ENCODE measurements around the gene TNS1. TPM values are rescaled to one million over a fixed set of nuclear protein-coding genes. Genes with fewer than 3 reads are reported as not detected.

Gene TNS1
- total RNA-seq, 1 donor from 2014 or later = 219 TPM

DNA sequence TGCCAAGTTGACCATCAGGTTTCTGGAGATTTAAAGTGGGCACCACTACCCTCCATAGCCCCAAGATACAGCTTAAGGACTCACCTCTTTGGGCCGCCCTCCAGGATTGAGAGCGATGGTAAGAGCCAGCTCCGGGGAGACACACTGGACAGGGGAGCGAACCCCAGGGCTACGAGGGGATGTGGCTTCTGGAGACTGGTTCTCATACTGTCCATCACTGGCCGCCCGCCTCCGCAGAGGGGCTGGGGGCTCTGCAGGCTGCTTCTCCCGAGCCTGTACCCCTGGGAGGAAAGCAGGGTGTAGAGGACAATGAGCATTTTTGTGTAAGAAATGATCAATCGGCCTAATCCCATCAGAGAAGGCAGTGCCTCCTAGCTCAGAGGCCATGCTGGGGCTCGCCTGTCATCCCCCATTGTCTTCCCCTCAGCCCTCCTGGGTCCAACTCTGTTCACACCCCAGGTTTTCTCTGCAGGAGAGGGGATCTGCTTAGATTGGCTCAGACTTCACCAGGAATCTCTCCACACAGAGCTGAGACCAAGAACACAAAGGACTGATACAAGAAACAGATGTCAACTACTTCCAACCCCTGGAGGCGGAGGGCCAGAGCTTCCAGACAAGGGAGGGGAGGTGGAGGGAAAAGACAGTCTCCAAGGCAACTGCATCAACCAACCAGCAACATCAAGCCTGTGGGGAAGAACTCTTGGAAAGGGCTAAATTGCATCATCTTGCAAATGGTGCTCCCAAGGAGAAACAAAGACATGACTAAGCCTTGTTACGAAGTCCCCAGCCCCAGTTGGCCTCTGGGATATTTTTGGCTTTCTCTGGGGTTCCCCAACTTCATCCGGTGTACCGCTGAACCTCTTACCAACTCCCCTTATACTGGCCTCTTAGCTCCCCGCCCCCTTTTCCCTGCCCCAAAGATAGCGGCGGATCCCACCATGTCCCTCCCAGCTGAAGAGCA is 166.6 kb downstream of the TNS1 start:
- Mint-ChIP-seq H3K36me3 (ENCODE audit: low read depth, unreplicated experiment) (peaks cover 53% of the 10 kb centered on the region), H3K9me3 (ENCODE audit: unreplicated experiment) (peaks cover 2% of the 10 kb centered on the region), H3K4me1 (ENCODE audit: low read depth, unreplicated experiment) (peaks cover 31% of the 10 kb centered on the region), H3K27ac (ENCODE audit: unreplicated experiment) (peak overlapping the region; percentile 99), H3K27me3 (ENCODE audit: low read depth, unreplicated experiment) (no peaks in the 10 kb centered on the region), H3K4me3 (ENCODE audit: unreplicated experiment) (no peak overlapping the region)
- Histone ChIP-seq H3K27ac (ENCODE audit: low read depth, low read length) (peak overlapping the region; percentile 67), H3K9me3 (ENCODE audit: insufficient read depth, low read depth, low read length) (no peaks in the 10 kb centered on the region), H3K79me2 (ENCODE audit: insufficient read depth, low read length) (peaks cover 53% of the 10 kb centered on the region), H3K36me3 (ENCODE audit: insufficient read depth, low read length) (peaks cover 33% of the 10 kb centered on the region), H2AFZ (ENCODE audit: low read depth, low read length) (no peak overlapping the region), H4K20me1 (ENCODE audit: insufficient read depth, low read length) (peaks cover 97% of the 10 kb centered on the region), H3K9ac (ENCODE audit: low read length) (peak overlapping the region; percentile 36), H3K27me3 (ENCODE audit: insufficient read depth, low read length) (no peaks in the 10 kb centered on the region), H3K4me3 (ENCODE audit: insufficient read depth, low read depth, low read length) (no peak overlapping the region), H3K4me1 (ENCODE audit: insufficient read depth, low read length) (peaks cover 22% of the 10 kb centered on the region), H3K4me2 (ENCODE audit: low read length) (peak overlapping the region; percentile 30)
- TF ChIP-seq EZH2 (IDR thresholded peaks at IDR 0.05; ENCODE audit: insufficient read depth, low read length) = no peak
- TF ChIP-seq, protein P1, sequence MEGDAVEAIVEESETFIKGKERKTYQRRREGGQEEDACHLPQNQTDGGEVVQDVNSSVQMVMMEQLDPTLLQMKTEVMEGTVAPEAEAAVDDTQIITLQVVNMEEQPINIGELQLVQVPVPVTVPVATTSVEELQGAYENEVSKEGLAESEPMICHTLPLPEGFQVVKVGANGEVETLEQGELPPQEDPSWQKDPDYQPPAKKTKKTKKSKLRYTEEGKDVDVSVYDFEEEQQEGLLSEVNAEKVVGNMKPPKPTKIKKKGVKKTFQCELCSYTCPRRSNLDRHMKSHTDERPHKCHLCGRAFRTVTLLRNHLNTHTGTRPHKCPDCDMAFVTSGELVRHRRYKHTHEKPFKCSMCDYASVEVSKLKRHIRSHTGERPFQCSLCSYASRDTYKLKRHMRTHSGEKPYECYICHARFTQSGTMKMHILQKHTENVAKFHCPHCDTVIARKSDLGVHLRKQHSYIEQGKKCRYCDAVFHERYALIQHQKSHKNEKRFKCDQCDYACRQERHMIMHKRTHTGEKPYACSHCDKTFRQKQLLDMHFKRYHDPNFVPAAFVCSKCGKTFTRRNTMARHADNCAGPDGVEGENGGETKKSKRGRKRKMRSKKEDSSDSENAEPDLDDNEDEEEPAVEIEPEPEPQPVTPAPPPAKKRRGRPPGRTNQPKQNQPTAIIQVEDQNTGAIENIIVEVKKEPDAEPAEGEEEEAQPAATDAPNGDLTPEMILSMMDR (IDR thresholded peaks at IDR 0.05; ENCODE audit: insufficient read depth, low read depth, low read length) = no peak
- FAIRE-seq (no peak), DNase-seq (ENCODE audit: low read depth) (peak; percentile 86)

DNA sequence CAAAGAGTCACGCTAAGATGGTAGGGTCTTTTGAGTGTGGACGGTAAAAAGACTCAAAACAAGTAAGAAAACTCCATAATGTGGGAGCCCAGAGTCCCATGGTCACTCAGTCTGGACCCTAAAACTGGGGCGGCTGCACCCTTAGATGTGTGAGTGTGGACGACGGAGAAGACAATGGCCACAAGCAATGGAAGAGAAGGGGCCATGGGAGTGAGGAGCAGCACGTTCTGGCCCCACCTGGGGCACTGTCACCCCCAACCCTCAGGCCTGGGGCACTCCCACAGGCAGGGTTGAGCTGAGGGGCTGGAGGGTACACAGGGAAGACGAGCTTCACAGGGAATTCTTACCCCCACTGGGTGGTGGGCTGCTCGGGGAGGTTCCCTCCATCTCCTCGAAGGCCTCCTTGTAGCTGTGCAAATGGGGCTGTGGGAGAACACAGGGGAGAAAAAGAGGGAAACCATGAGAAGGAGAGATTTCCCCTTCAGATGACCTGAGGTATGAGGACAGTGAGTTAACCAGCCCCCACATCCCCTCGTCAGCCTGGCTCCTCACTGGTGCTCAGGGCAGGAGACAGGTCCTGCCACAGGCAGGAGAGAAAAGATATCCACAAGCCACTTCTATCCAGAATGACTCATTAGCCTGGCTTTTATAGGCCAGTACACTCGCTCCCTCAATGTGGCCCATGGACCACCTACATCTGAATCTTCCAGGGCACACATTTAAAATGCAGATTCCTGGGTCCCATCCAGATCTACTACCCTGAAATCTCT is 167.9 kb downstream of the TNS1 start:
- Histone ChIP-seq H3K79me2 (ENCODE audit: insufficient read depth, low read length) (peaks cover 45% of the 10 kb centered on the region), H2AFZ (ENCODE audit: low read depth, low read length) (no peak overlapping the region), H3K36me3 (ENCODE audit: insufficient read depth, low read length) (peaks cover 38% of the 10 kb centered on the region), H3K4me3 (ENCODE audit: insufficient read depth, low read depth, low read length) (no peak overlapping the region), H3K4me1 (ENCODE audit: insufficient read depth, low read length) (peaks cover 22% of the 10 kb centered on the region), H4K20me1 (ENCODE audit: insufficient read depth, low read length) (peaks cover 95% of the 10 kb centered on the region), H3K4me2 (ENCODE audit: low read length) (no peak overlapping the region), H3K9ac (ENCODE audit: low read length) (no peak overlapping the region), H3K27me3 (ENCODE audit: insufficient read depth, low read length) (no peaks in the 10 kb centered on the region), H3K27ac (ENCODE audit: low read depth, low read length) (no peak overlapping the region), H3K9me3 (ENCODE audit: insufficient read depth, low read depth, low read length) (no peaks in the 10 kb centered on the region)
- Mint-ChIP-seq H3K27ac (ENCODE audit: unreplicated experiment) (peak overlapping the region; percentile 99), H3K36me3 (ENCODE audit: low read depth, unreplicated experiment) (peaks cover 54% of the 10 kb centered on the region), H3K4me1 (ENCODE audit: low read depth, unreplicated experiment) (peaks cover 31% of the 10 kb centered on the region), H3K4me3 (ENCODE audit: unreplicated experiment) (no peak overlapping the region), H3K27me3 (ENCODE audit: low read depth, unreplicated experiment) (no peaks in the 10 kb centered on the region), H3K9me3 (ENCODE audit: unreplicated experiment) (peaks cover 2% of the 10 kb centered on the region)
- no peak for TF ChIP-seq EZH2 (IDR thresholded peaks at IDR 0.05; ENCODE audit: insufficient read depth, low read length)
- TF ChIP-seq, protein P1 (IDR thresholded peaks at IDR 0.05; ENCODE audit: insufficient read depth, low read depth, low read length) = no peak
- DNase-seq (ENCODE audit: low read depth) = no peak
- FAIRE-seq = no peak
